ENCODE data around the gene HDAC9.

The HDAC9 gene

DNA sequence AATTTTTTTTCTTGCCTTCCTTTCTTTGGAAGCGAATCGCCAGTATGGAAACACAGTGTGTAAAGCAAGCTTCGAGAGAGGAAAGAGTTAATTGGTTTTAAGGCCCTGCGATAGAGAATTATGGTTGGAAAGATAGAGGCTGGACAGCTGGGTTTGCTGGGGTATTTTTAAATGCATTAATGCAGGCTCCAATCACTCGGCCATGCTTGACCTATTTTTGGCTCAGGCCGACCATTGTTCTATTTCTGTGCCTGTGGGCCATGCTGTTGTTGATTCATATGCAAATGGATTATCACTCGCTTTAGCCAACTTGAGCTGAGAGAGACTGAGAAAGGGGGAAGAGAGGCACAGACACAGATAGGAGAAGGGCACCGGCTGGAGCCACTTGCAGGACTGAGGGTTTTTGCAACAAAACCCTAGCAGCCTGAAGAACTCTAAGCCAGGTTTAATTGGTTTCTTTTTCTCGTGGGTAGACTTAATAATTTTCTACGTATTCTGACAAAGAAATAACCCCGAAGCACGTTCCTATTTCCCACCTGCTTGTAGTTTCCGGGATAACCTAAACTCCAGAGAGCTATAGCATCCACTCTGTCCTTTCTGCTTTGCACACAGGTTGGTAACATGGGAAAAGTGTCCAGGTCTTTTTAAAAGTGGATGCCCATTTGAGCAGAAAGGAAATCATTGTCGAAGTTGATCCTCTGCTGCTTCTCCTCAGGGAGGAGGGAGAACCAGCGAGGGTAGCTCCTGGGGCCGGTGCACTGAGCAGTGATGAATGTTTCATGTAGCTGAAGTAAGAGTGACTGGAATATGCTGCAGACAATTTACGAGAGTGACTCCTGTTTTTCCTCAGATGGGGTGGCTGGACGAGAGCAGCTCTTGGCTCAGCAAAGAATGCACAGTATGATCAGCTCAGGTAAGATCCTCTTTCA is at the start of gene HDAC9:
TSS of gene HDAC9 (plus strand) at position 338 of the 929 bp plus-strand sequence. CDS start at position 892, 554 bp downstream.
- peak; percentile 32 for DNase-seq (ENCODE audit: low spot score)

DNA sequence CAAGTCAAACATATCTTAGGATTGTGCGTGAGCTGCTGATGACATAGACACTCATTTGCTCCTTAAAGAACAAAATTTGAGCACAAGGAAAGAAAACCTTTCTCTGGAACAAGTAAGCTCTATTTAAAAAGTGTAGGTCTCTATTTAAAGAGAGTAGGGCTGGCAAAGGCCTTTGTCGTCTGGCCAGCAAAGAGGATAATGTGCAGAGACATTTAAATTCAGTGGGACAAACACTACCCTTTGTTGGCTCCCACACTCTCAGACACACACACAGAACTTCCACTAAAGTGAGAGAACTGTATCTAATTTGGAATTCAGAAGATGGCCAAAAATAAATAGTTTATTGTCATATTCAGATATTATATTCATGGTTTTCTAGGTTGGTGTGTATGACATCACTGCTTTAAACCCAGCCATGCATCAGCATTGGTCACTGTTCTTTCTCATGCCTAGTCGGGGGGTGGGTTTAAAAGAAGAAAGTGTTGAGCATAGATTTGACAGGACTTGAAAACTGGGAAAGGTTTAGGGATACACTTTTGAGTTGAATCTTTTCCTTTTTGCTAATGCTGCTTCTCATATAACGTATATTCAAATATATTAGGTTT is 49.5 kb upstream of the HDAC9 start:
- DNase-seq (ENCODE audit: low spot score): no peak
- TF ChIP-seq, protein P1, sequence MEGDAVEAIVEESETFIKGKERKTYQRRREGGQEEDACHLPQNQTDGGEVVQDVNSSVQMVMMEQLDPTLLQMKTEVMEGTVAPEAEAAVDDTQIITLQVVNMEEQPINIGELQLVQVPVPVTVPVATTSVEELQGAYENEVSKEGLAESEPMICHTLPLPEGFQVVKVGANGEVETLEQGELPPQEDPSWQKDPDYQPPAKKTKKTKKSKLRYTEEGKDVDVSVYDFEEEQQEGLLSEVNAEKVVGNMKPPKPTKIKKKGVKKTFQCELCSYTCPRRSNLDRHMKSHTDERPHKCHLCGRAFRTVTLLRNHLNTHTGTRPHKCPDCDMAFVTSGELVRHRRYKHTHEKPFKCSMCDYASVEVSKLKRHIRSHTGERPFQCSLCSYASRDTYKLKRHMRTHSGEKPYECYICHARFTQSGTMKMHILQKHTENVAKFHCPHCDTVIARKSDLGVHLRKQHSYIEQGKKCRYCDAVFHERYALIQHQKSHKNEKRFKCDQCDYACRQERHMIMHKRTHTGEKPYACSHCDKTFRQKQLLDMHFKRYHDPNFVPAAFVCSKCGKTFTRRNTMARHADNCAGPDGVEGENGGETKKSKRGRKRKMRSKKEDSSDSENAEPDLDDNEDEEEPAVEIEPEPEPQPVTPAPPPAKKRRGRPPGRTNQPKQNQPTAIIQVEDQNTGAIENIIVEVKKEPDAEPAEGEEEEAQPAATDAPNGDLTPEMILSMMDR (IDR thresholded peaks at IDR 0.05; ENCODE audit: extremely low read depth, missing control alignments): no peak

More for the DNA sequence above, at the start of gene HDAC9:
- TF ChIP-seq, protein P1 (IDR thresholded peaks at IDR 0.05; ENCODE audit: extremely low read depth, missing control alignments): no peak

- DNase-seq (ENCODE audit: low spot score): no peak
- TF ChIP-seq, protein P1 (IDR thresholded peaks at IDR 0.05; ENCODE audit: extremely low read depth, missing control alignments): no peak
These were observed 45.5 kb upstream of the HDAC9 start for GRCh38 chr7:18450019-18450418.

DNA sequence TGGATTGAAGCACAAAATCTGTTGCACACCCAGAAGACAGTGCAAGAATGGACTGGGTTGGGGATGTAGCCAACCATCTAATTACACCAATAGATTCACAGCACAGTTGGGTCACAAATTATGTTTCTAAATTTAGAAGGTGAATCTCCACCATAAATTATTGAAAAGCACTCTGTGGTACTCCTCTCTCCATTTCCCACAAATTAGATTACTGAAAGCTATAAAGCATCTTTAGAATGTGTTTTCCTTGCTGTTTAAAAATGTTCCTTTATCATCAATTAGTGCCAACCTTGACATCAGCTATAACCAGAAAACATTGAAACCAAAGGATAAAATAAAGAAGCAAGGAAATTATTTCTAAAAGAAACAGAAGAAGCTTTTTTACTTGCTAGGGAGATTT is 39.9 kb upstream of the HDAC9 start:
- DNase-seq (ENCODE audit: low spot score): no peak
- TF ChIP-seq, protein P1 (IDR thresholded peaks at IDR 0.05; ENCODE audit: extremely low read depth, missing control alignments): no peak

- DNase-seq (ENCODE audit: low spot score): no peak
- TF ChIP-seq, protein P1 (IDR thresholded peaks at IDR 0.05; ENCODE audit: extremely low read depth, missing control alignments): no peak
These were observed 37.7 kb upstream of the HDAC9 start for GRCh38 chr7:18457832-18458231.

DNA sequence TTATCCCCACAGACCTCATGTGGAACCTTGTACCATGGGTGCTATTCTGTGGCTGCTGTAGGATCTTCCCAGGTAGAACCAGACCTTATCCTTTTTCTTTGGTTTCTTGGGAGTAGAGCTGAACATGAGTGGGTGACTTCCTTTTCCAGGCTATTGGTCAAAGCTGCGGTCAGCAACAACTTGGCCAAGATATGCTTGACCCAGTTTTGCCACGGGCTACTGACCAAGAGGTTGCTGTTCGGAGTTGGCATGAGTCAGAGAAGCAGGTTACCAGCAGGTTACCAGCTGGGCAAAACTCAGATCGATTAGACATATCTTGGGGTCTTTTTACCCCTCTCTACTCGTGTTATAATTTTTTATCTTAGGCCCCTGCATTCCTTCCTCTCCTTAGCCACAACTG is 36.7 kb upstream of the HDAC9 start:
- DNase-seq (ENCODE audit: low spot score): no peak
- TF ChIP-seq, protein P1 (IDR thresholded peaks at IDR 0.05; ENCODE audit: extremely low read depth, missing control alignments): no peak
